Measurements from ENCODE around the gene UNC119B. TPM values are rescaled to one million over a fixed set of nuclear protein-coding genes. Genes with fewer than 3 reads are reported as not detected.

The UNC119B gene
- polyA plus RNA-seq, 6 donors from 2014 or later = 6.4 to 9.5 (median 7.3) TPM; not detected in 1

DNA sequence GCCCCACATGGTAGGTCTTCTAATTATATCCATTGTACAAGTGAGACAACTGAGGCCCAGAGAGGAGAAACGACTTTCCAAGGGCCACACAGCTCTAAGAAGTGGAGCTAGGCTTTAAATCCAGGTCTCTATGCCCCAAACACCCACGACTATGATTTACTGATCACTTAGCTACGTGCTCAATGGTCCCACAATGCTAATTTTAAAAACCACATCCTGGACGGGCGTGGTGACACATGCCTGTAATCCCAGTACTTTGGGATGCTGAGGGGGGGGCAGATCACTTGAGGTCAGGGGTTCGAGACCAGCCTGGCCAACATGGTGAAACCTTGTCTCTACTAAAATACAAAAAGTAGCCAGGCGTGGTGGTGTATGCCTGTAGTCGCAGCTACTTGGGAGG lies 31.7 kb upstream of the UNC119B start:
- Mint-ChIP-seq H3K27ac (peak overlapping the region in 1 of 6 donors; percentile 54), H3K27me3 (no peaks in the 10 kb centered on the region), H3K4me1 (peaks cover 36 to 51% (median 37%) of the 10 kb centered on the region in 3 donors), H3K36me3 (no peaks in the 10 kb centered on the region), H3K9me3 (no peaks in the 10 kb centered on the region), H3K4me3 (peak overlapping the region in 7 of 8 donors; percentile 10 to 71 (median 35))
- DNase-seq (no peak), ATAC-seq (ENCODE audit: low read depth in 2 of 2) (no peak)

DNA sequence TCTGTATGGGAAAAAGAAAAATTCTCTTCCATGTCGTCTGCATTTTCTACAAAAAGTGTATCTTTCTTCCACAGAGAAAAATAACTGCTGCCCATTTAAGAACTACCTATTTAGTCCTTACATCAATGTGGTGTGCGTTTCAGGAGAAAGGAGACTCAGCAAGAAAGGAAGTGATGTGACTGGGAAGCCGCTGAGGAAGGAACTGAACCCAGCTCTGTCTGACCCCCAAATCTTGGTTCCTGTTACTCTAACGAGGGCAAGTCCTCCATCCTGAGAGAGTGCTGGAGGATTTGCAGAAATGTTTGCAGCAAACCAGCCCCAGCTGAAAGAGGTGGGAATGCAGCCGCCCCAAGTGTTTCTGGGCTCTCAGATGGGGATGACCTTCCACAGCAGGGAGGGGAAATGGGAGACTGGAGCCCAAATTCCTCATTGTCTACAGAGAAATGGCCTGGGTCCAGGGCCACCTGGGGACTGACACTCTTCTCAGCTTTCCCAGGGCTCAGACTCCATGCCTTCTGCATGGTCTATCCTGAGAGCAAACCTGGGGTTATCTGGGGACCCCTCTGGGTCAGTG lies 30.0 kb upstream of the UNC119B start:
- DNase-seq = no peak
- Mint-ChIP-seq H3K27ac (no peak overlapping the region), H3K27me3 (no peaks in the 10 kb centered on the region), H3K36me3 (no peaks in the 10 kb centered on the region), H3K4me3 (peak overlapping the region in 3 of 8 donors; percentile 2 to 33 (median 24)), H3K4me1 (peaks cover 33 to 48% (median 36%) of the 10 kb centered on the region in 3 donors), H3K9me3 (peaks cover 0 to 2% (median 0%) of the 10 kb centered on the region in 7 donors)
- no peak for ATAC-seq (ENCODE audit: low read depth in 2 of 2)

DNA sequence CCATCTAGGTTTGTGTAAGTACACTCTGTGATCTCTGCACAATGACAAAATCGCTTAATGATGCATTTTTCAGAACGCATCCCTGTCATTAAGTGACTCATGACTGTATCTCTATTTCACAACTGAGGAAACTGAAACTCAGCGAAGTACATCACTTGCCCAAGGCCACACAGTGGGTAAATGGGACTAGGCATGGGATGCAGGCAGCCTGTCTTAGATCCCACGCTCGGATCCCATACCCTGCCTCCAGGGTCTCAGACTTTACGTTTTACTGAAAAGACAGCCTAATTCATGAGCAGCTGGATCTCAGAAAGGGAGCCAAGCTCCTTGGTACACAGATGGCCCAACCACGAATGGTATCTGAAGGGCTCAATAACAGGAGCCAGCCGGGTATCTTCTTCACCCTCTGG lies 25.7 kb upstream of the UNC119B start:
- ATAC-seq (ENCODE audit: low read depth in 2 of 2) = no peak

DNA sequence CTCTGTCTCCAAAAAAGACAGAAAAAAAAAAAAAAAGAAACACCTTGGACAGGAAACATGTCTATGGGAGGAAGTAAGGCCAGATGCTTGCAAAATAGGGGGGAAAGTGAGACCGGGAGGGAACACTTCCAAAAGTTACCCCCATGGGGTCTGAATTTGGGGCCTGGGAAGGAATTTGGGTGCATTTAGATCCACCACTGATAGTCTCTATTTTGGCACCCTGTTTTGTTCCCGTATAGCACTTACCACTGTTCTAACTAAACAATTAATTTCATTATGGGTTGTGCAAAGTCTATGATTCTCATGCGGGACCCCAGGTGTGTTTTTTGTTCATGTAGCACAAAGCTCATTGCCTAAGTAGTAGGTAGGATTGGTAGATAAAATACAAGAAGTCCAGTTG lies 24.7 kb upstream of the UNC119B start:
- Mint-ChIP-seq H3K27me3 (no peaks in the 10 kb centered on the region), H3K4me3 (peak overlapping the region; percentile 79 to 97 (median 94)), H3K36me3 (no peaks in the 10 kb centered on the region), H3K27ac (peak overlapping the region; percentile 92 to 99 (median 96)), H3K4me1 (peaks cover 35 to 43% (median 40%) of the 10 kb centered on the region in 3 donors), H3K9me3 (peaks cover 0 to 4% (median 0%) of the 10 kb centered on the region in 7 donors)
- ATAC-seq (ENCODE audit: low read depth in 2 of 2) (no peak), DNase-seq (no peak)

More for the DNA sequence above, 25.7 kb upstream of the UNC119B start:
- H3K36me3 Mint-ChIP-seq = no peaks in the 10 kb centered on the region
- peaks cover 0 to 4% (median 0%) of the 10 kb centered on the region in 7 donors for H3K9me3 Mint-ChIP-seq
- H3K27ac Mint-ChIP-seq = peak overlapping the region in 5 of 6 donors; percentile 92 to 99 (median 96)
- H3K4me3 Mint-ChIP-seq = peak overlapping the region in 5 of 8 donors; percentile 79 to 95 (median 94)
- no peak for DNase-seq
- no peaks in the 10 kb centered on the region for H3K27me3 Mint-ChIP-seq
- peaks cover 40 to 52% (median 46%) of the 10 kb centered on the region in 3 donors for H3K4me1 Mint-ChIP-seq

DNA sequence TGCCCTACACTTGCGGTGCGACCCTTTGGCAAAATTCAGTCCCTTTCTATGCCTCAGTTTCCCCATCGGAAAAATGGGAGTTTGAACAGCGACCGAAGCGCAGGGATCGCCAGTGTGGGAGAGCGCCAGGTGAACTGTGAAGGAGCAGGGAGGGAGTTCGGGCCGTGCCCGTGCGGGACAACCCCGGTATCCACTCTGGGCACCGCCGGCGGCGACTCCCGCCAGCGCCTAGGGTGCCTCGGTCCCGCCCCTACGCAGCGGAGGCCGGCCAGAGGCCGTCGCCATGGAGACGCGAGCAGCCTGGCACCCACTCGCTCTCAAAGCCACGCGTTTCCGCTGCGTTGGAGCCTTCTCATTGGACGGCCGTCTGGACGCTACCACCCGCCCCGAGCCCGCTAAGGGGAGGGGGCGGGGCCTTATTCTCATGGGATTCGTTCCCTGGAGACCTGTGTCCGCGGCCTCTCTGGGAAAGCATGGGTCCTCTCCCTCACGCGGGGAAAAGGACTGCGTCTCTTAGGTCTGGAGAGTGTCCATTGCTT lies 24.0 kb upstream of the UNC119B start:
- Mint-ChIP-seq H3K4me3 (peak overlapping the region; percentile 79 to 97 (median 94)), H3K9me3 (peaks cover 0 to 4% (median 0%) of the 10 kb centered on the region in 7 donors), H3K36me3 (no peaks in the 10 kb centered on the region), H3K27me3 (no peaks in the 10 kb centered on the region), H3K27ac (peak overlapping the region; percentile 92 to 99 (median 98)), H3K4me1 (peaks cover 35 to 43% (median 39%) of the 10 kb centered on the region in 3 donors)
- ATAC-seq (ENCODE audit: low read depth in 2 of 2) (peak; percentile 68 to 73), DNase-seq (peak; percentile 95)

DNA sequence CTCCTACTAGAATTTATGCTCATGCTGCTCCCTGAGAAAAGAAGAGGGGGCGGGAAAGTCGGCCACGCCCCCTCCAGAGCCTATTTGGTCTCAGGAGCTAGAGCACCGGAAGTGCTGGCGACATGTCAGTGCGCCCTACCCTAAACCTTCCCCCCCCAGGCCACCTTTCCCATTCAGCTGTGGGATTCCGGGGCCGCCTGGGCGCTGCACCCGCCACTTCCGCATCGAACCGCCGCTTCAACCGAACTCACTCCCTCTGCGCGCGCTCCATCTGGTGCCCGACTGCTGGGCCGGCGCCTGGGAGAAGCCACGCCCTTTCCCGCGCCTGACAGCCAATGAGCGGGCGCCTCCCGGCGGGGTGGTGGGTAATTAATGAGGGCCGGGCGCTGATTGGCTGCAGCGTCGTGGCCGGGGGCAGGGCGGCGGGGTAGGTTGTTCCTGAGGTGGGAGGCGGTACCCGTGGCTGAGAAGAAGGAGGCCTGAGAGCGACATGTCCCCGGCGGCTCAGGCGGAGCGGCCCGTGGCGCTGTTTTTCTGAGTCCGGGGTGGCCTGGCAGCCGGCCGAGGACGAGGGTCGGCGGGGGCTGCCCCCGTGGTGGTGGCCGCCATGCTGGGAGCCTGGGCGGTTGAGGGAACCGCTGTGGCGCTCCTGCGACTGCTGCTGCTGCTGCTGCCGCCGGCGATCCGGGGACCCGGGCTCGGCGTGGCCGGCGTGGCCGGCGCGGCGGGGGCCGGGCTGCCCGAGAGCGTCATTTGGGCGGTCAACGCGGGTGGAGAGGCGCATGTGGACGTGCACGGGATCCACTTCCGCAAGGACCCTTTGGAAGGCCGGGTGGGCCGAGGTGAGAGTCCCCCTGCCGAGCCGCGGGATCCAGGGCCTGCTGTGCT lies 23.3 kb upstream of the UNC119B start, which contains the start of gene MLEC:
Gene MLEC, plus strand, starts transcription at position 460 of the 888 bp plus-strand sequence. Its CDS starts 148 bp downstream, at position 608.
- Mint-ChIP-seq H3K27ac (peak within 1 kb of the TSS; percentile 92 to 99 (median 98)), H3K4me3 (peak within 1 kb of the TSS; percentile 79 to 97 (median 94)), H3K36me3 (no peaks in the 10 kb centered on the region), H3K9me3 (peaks cover 0 to 4% (median 0%) of the 10 kb centered on the region in 7 donors), H3K27me3 (no peaks in the 10 kb centered on the region), H3K4me1 (peaks cover 31 to 43% (median 39%) of the 10 kb centered on the region in 3 donors)
- peak; percentile 68 to 71 for ATAC-seq (ENCODE audit: low read depth in 2 of 2)
- DNase-seq = peak; percentile 100

DNA sequence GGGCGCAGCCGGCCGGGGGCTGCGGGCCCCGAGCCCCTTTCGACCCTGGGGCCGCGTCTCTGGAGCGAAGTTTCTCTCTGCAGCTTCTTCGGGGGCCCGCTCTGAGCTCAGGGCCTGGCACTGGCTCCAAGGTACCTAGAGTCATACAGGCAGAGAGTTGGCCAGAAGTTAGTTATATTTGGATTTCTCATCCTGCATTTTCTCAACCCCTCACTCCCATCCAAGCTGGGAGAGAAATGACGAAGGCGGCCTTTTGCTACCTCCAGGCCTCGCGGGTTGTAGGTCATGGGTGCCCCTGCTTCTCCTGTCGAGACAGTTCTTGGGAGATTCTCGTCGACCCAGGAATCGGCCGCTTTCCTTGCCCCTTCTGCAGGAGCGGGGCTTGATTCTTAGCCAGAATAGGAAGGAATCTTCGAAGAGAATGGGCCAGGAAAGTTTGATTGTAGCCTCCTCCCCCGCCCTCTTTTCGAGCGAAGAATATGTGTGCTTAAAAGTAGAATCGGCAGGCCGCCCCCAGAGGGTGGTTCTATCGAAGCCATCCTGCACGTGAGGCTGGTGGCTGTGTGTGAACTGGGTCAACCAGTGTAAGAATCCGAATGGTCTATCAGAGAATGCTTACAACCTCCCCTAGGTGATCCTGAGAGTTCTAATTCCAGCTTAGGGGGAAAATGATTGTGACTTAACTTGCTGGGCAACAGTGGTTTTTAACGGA lies 22.5 kb upstream of the UNC119B start:
- H3K9me3 Mint-ChIP-seq = peaks cover 0 to 4% (median 0%) of the 10 kb centered on the region in 7 donors
- DNase-seq = no peak
- H3K4me1 Mint-ChIP-seq = peaks cover 30 to 43% (median 41%) of the 10 kb centered on the region in 3 donors
- H3K27me3 Mint-ChIP-seq = no peaks in the 10 kb centered on the region
- H3K27ac Mint-ChIP-seq = peak overlapping the region in 4 of 6 donors; percentile 14 to 66 (median 55)
- no peak for ATAC-seq (ENCODE audit: low read depth in 2 of 2)
- H3K4me3 Mint-ChIP-seq = peak overlapping the region; percentile 79 to 95 (median 90)
- H3K36me3 Mint-ChIP-seq = peaks cover 0 to 3% of the 10 kb centered on the region in 2 donors

DNA sequence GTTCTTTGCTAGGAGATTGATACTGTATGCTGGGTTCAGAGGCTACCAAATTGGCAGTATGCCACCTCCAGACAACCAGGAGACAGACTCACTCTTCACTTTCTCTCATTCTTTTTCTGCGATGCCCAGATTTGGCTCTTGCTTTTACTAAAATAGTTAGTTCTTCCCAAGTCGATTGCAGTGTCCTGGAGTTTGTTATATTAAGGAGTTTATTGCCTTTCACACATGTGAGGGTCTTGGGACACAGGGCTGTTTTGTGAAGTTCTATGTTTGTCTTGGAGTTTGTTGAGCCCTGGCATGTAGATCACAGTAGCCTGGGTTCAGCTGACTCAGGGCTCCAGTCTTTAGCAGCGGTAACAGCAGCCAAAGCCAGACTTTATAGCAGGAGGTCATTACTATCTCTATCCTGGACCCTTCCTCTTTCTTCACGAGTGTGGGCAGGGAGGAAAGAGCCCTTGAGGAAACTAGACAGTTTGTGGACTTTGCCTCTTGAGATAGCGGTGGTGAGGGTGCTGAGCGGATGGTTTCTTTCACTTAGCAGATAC lies 21.7 kb upstream of the UNC119B start:
- peaks cover 0 to 4% (median 0%) of the 10 kb centered on the region in 7 donors for H3K9me3 Mint-ChIP-seq
- peak overlapping the region in 4 of 6 donors; percentile 22 to 76 (median 64) for H3K27ac Mint-ChIP-seq
- H3K4me1 Mint-ChIP-seq = peaks cover 29 to 46% (median 41%) of the 10 kb centered on the region in 3 donors
- peak overlapping the region; percentile 79 to 95 (median 90) for H3K4me3 Mint-ChIP-seq
- H3K27me3 Mint-ChIP-seq = no peaks in the 10 kb centered on the region
- ATAC-seq (ENCODE audit: low read depth in 2 of 2) = no peak
- no peak for DNase-seq
- peaks cover 4 to 11% of the 10 kb centered on the region in 2 donors for H3K36me3 Mint-ChIP-seq

DNA sequence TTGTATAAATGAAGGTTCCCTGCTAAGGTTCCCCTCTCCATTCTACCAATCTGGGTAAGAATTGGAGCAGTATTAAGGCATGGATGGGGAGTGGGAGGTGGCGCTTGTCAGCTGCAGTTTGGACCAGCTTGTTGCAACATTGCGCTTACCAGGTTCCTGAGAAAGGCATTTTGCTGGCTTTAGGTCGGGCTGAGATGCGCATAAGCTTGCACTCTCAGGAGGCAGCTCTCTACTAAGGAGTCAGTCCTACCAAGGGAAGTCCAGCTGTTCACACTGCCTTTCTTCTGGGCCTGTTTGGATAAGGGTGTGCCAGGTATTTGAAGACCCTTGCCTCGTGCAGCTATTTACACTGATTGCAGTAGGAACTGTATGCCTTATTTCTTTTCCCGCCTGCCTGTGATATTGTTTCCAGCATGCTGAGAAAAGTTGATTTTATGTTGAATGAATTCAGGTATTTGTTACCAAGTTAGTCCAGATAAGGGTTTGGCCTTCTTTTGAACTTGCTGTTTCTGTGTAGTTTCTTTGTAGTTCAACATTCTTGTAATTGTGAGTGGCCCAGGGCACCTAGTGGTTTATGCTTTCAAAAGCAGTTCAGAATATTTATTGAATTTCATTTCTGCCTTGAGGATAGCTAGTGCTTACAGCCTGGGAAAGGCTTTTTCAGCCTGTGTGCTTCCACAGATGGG lies 20.7 kb upstream of the UNC119B start:
- peak overlapping the region in 6 of 8 donors; percentile 22 to 95 (median 87) for H3K4me3 Mint-ChIP-seq
- H3K4me1 Mint-ChIP-seq = peaks cover 26 to 42% (median 36%) of the 10 kb centered on the region in 3 donors
- no peaks in the 10 kb centered on the region for H3K27me3 Mint-ChIP-seq
- H3K27ac Mint-ChIP-seq = no peak overlapping the region
- no peak for ATAC-seq (ENCODE audit: low read depth in 2 of 2)
- no peak for DNase-seq
- peaks cover 0 to 4% (median 0%) of the 10 kb centered on the region in 7 donors for H3K9me3 Mint-ChIP-seq
- H3K36me3 Mint-ChIP-seq = peaks cover 6 to 16% of the 10 kb centered on the region in 2 donors

DNA sequence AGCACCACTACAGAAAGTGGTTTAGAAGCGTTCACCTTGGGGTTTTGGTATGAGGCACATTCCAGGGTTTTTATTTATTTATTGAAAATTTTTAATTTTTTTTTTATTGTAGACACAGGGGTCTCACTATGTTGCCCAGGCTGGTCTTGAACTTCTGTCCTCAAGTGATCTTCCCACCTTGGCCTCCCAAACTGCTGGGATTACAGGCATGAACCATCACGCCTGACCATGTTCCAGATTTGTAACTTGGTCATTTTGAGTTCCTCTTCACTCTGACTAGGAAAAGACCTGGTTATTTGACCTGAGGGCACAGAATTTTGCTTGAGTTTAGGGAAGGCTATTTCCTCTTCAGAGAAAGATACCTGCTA lies 20.2 kb upstream of the UNC119B start:
- Mint-ChIP-seq H3K9me3 (peaks cover 0 to 3% (median 0%) of the 10 kb centered on the region in 7 donors), H3K27ac (no peak overlapping the region), H3K27me3 (no peaks in the 10 kb centered on the region), H3K4me3 (peak overlapping the region in 1 of 8 donors; percentile 67), H3K4me1 (peaks cover 20 to 37% (median 31%) of the 10 kb centered on the region in 3 donors), H3K36me3 (peaks cover 12 to 22% of the 10 kb centered on the region in 2 donors)
- no peak for DNase-seq
- ATAC-seq (ENCODE audit: low read depth in 2 of 2) = no peak

DNA sequence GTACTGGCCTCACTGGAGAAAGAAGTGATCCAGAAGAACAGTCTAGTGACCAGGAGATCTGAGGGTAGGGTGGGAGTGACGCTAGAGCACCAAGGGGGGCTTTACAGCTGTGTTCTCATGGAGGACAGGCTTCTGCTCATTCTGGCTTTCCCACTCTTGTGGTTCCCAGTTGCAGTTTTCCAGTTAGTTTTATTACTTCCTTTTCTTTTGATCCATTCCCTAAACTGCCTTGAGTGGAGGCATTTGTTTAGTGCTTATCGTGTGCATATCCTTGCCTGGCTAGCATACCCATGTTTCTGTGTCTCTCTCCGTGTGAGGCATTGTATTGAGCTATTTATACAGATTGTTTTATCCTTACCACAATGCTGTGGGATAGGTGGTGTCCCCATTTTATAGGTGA lies 19.3 kb upstream of the UNC119B start:
- H3K27ac Mint-ChIP-seq = peak overlapping the region in 1 of 6 donors; percentile 38
- H3K9me3 Mint-ChIP-seq = no peaks in the 10 kb centered on the region
- H3K27me3 Mint-ChIP-seq = no peaks in the 10 kb centered on the region
- peaks cover 13 to 26% of the 10 kb centered on the region in 2 donors for H3K36me3 Mint-ChIP-seq
- DNase-seq (no peak), ATAC-seq (ENCODE audit: low read depth in 2 of 2) (no peak)
- peaks cover 19 to 32% (median 25%) of the 10 kb centered on the region in 3 donors for H3K4me1 Mint-ChIP-seq
- H3K4me3 Mint-ChIP-seq = peak overlapping the region in 2 of 8 donors; percentile 15 to 67

DNA sequence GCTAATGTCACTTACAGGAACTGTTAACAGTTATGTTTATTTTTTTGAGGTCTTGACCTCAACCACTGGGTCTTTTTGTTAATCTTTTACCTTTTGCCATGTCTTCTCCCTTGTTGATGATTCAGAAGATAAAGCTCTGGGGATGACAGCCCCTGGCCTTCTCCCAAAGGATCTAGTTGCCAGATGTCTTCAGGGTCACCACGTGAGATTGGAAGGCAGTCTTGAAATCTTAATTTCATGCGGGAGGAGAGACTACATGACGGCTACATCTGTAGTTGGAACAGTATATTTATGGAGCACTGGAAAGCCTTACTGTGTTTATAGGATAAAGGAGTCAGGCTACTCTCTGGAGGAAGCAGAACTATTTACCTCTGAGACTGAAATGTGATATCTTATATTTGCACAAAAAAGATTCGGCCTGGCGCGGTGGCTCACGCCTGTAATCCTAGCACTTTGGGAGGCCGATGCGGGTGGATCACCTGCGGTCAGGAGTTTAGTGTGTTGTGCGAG lies 17.7 kb upstream of the UNC119B start:
- Mint-ChIP-seq H3K36me3 (peaks cover 26 to 42% of the 10 kb centered on the region in 2 donors), H3K9me3 (no peaks in the 10 kb centered on the region), H3K4me1 (peaks cover 19 to 32% (median 24%) of the 10 kb centered on the region in 3 donors), H3K4me3 (no peak overlapping the region), H3K27me3 (no peaks in the 10 kb centered on the region), H3K27ac (no peak overlapping the region)
- ATAC-seq (ENCODE audit: low read depth in 2 of 2) (no peak), DNase-seq (no peak)
